Measurements from ENCODE around the gene AP3S2. TPM values are rescaled to one million over a fixed set of nuclear protein-coding genes. Genes with fewer than 3 reads are reported as not detected.
A peak's percentile ranks its signal among the peaks of the same experiment; 100 is the strongest.

The AP3S2 gene
- total RNA-seq, 1 donor from 2014 or later = 16.0 TPM

DNA sequence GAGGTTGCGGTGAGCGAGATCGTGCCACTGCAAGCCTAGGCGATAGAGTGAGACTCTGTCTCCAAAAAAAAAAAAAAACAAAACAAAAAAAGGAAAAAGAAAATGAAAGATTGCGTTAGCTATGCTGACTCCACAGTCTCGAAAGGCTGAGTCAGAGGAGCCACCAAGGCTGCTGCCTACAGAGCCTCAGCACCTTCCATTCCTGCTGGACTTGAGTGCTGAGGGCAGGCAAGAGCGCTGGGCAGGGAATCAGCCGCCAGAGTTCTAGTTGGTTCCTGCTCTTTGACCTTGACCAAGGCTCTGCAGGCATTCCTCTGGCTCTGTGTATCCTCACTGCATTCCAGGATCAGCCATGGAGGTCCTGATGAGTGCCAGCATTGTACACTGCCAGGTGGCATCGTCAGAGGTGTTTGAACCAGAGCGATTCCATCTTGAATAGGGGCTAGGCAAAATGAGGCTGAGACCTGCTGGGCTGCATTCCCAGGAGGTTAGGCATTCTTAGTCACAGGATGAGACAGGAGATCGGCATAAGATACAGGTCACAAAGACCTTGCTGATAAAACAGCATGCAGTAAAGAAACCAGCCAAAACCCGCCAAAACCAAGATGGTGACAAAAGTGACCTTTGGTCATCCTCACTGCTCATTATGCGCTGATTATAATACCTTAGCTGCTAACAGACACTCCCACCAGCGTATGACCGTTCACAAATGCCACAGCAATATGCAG lies 111.7 kb downstream of the AP3S2 start:
- Histone ChIP-seq H3K27ac (no peak overlapping the region), H3K4me1 (no peaks in the 10 kb centered on the region), H3K4me3 (no peak overlapping the region), H3K27me3 (no peaks in the 10 kb centered on the region), H3K9me3 (no peaks in the 10 kb centered on the region), H3K36me3 (no peaks in the 10 kb centered on the region)
- intact Hi-C loops (cut with DNase I) = no loop called here
- peak in 1 of 2 donors; percentile 62 for DNase-seq (ENCODE audit: low spot score in 2 of 2)
- TF ChIP-seq, protein P1, sequence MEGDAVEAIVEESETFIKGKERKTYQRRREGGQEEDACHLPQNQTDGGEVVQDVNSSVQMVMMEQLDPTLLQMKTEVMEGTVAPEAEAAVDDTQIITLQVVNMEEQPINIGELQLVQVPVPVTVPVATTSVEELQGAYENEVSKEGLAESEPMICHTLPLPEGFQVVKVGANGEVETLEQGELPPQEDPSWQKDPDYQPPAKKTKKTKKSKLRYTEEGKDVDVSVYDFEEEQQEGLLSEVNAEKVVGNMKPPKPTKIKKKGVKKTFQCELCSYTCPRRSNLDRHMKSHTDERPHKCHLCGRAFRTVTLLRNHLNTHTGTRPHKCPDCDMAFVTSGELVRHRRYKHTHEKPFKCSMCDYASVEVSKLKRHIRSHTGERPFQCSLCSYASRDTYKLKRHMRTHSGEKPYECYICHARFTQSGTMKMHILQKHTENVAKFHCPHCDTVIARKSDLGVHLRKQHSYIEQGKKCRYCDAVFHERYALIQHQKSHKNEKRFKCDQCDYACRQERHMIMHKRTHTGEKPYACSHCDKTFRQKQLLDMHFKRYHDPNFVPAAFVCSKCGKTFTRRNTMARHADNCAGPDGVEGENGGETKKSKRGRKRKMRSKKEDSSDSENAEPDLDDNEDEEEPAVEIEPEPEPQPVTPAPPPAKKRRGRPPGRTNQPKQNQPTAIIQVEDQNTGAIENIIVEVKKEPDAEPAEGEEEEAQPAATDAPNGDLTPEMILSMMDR (IDR thresholded peaks at IDR 0.05) = no peak

GRCh38 chr15:89781055-89781454 lies 112.7 kb downstream of the AP3S2 start:
- Histone ChIP-seq H3K27me3 (no peaks in the 10 kb centered on the region), H3K4me3 (no peak overlapping the region), H3K27ac (no peak overlapping the region), H3K9me3 (no peaks in the 10 kb centered on the region), H3K4me1 (peaks cover 0 to 3% of the 10 kb centered on the region in 2 donors), H3K36me3 (no peaks in the 10 kb centered on the region)
- TF ChIP-seq, protein P1 (IDR thresholded peaks at IDR 0.05) = no peak
- no peak for DNase-seq (ENCODE audit: low spot score in 2 of 2)
- intact Hi-C loops (cut with DNase I) = no loop called here

DNA sequence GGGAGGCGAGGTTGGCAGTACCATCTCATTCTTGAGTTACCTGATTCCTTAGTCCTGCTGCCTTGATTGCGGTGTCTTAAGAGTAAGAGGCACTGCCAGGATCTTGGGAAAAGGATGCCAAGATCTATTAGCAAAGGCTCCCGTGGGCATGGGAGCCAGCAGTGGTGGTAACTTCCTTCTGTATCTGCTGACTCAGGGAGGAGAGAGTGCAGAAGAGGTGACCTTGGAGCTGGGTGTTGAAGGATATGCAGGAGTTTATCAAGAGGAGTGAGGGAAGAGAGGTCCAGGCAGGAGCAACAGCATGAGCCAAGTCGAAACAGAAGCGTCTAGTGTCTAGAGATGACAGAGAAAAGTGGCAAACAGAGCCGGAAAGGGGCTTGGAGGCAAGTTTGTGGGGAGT lies 113.2 kb downstream of the AP3S2 start:
- no peak overlapping the region for H3K27ac ChIP-seq
- intact Hi-C loops (cut with DNase I) = no loop called here
- H3K9me3 ChIP-seq = no peaks in the 10 kb centered on the region
- TF ChIP-seq, protein P1 (IDR thresholded peaks at IDR 0.05) = no peak
- no peak overlapping the region for H3K4me3 ChIP-seq
- no peaks in the 10 kb centered on the region for H3K27me3 ChIP-seq
- H3K36me3 ChIP-seq = no peaks in the 10 kb centered on the region
- peaks cover 0 to 5% of the 10 kb centered on the region in 2 donors for H3K4me1 ChIP-seq
- no peak for DNase-seq (ENCODE audit: low spot score in 2 of 2)

Other genes with a start within 250 kb of the AP3S2 start
- gene KIF7, start 238.5 kb downstream of the AP3S2 start, total RNA-seq = 39.1 TPM
- gene PLIN1, start 214.6 kb downstream of the AP3S2 start, total RNA-seq = 39.3 TPM
- gene PEX11A, start 203.2 kb downstream of the AP3S2 start, total RNA-seq = 34.2 TPM
- gene WDR93, start 203.2 kb downstream of the AP3S2 start, total RNA-seq = not detected
- 0.85 TPM for gene MESP1, start 142.7 kb downstream of the AP3S2 start, total RNA-seq
- not detected for gene MESP2, start 117.7 kb downstream of the AP3S2 start, total RNA-seq
- gene ANPEP, start 79.1 kb downstream of the AP3S2 start, total RNA-seq = 48.2 TPM
- 29.8 TPM for gene ARPIN, start 19.0 kb upstream of the AP3S2 start, total RNA-seq
- gene ZNF710, start 107.3 kb upstream of the AP3S2 start, total RNA-seq = 3.5 TPM
- gene IDH2, start 208.5 kb upstream of the AP3S2 start, total RNA-seq = 49.7 TPM